ENCODE measurements around the gene ATG14.

ATG14 gene

GRCh38 chr14:55377236-55377635, 34.4 kb downstream of the ATG14 start:
- DNase-seq, result no peak
- in situ Hi-C loops (cut with HindIII; ENCODE audit: low pct_ligation_motif_present, low sequenced_read_pairs), result no loop called here
- Histone ChIP-seq H3K36me3 (replicated peaks) (peaks cover 8% of the 10 kb centered on the region), H3K4me3 (ENCODE audit: low read depth, low read length) (no peak overlapping the region), H3K27ac (no peak overlapping the region), H3K27me3 (replicated peaks) (no peaks in the 10 kb centered on the region)
- peak; percentile 24 for TF ChIP-seq CTCF (IDR thresholded peaks at IDR 0.05; ENCODE audit: low read depth, low read length, missing control alignments)

- Histone ChIP-seq H3K36me3 (replicated peaks) (peaks cover 2% of the 10 kb centered on the region), H3K27ac (no peak overlapping the region), H3K4me3 (ENCODE audit: low read depth, low read length) (no peak overlapping the region), H3K27me3 (replicated peaks) (no peaks in the 10 kb centered on the region)
- in situ Hi-C loops (cut with HindIII; ENCODE audit: low pct_ligation_motif_present, low sequenced_read_pairs), result no loop called here
- no peak for TF ChIP-seq CTCF (IDR thresholded peaks at IDR 0.05; ENCODE audit: low read depth, low read length, missing control alignments)
- no peak for DNase-seq
Measured at GRCh38 chr14:55374771-55375170, 36.9 kb downstream of the ATG14 start.

GRCh38 chr14:55373784-55374705, 37.6 kb downstream of the ATG14 start:
- peaks cover 2% of the 10 kb centered on the region for H3K36me3 ChIP-seq (replicated peaks)
- DNase-seq, result no peak
- H3K27ac ChIP-seq, result no peak overlapping the region
- no peak overlapping the region for H3K4me3 ChIP-seq (ENCODE audit: low read depth, low read length)
- no peaks in the 10 kb centered on the region for H3K27me3 ChIP-seq (replicated peaks)
- in situ Hi-C loops (cut with HindIII; ENCODE audit: low pct_ligation_motif_present, low sequenced_read_pairs), result no loop called here
- no peak for TF ChIP-seq CTCF (IDR thresholded peaks at IDR 0.05; ENCODE audit: low read depth, low read length, missing control alignments)

GRCh38 chr14:55372825-55373224, 38.8 kb downstream of the ATG14 start:
- Histone ChIP-seq H3K27me3 (replicated peaks) (no peaks in the 10 kb centered on the region), H3K4me3 (ENCODE audit: low read depth, low read length) (no peak overlapping the region), H3K27ac (no peak overlapping the region), H3K36me3 (replicated peaks) (peaks cover 3% of the 10 kb centered on the region)
- TF ChIP-seq CTCF (IDR thresholded peaks at IDR 0.05; ENCODE audit: low read depth, low read length, missing control alignments), result no peak
- DNase-seq, result no peak
- in situ Hi-C loops (cut with HindIII; ENCODE audit: low pct_ligation_motif_present, low sequenced_read_pairs), result no loop called here

- H3K27me3 ChIP-seq (replicated peaks), result no peaks in the 10 kb centered on the region
- in situ Hi-C loops (cut with HindIII; ENCODE audit: low pct_ligation_motif_present, low sequenced_read_pairs), result no loop called here
- DNase-seq, result no peak
- TF ChIP-seq CTCF (IDR thresholded peaks at IDR 0.05; ENCODE audit: low read depth, low read length, missing control alignments), result no peak
- H3K36me3 ChIP-seq (replicated peaks), result peaks cover 2% of the 10 kb centered on the region
- no peak overlapping the region for H3K4me3 ChIP-seq (ENCODE audit: low read depth, low read length)
- no peak overlapping the region for H3K27ac ChIP-seq
Measured at GRCh38 chr14:55372423-55372822, 39.2 kb downstream of the ATG14 start.

Data from brain microvascular endothelial cell (primary cell).